Dendritic cell treated with granulocyte-macrophage colony-stimulating factor and Interleukin-4, amounts not matched to agents 40 ng/mL and 50 ng/mL, for 4 days (primary cell): Measurements from ENCODE around the gene CD177.

Source experiments
- H3K27ac Mint-ChIP-seq: one replicate; pipeline ENCODE4 v1.8.0; 2022; ENCODE audit warnings: mild to moderate bottlenecking, mixed read lengths
- H3K27me3 Mint-ChIP-seq: one replicate; pipeline ENCODE4 v1.8.0; 2022; ENCODE audit warnings: mild to moderate bottlenecking, mixed read lengths
- H3K36me3 Mint-ChIP-seq: one replicate; pipeline ENCODE4 v1.8.0; 2022; ENCODE audit warnings: low read depth, mixed read lengths
- H3K4me1 Mint-ChIP-seq: one replicate; pipeline ENCODE4 v1.8.0; 2022; ENCODE audit warnings: low read depth, mixed read lengths
- H3K4me3 Mint-ChIP-seq: one replicate; pipeline ENCODE4 v1.8.0; 2022; ENCODE audit warnings: mild to moderate bottlenecking, moderate library complexity, mixed read lengths
- H3K9me3 Mint-ChIP-seq: one replicate; pipeline ENCODE4 v1.8.0; 2022; ENCODE audit warnings: mixed read lengths
- intact Hi-C: fragments of 100-400 bp; cut with micrococcal nuclease; formaldehyde crosslinking; loops from one replicate; pipeline ENCODE4 v1.15.0; 2022

CD177 gene

GRCh38 chr19:43353606-43354304, at the start of gene CD177:
Gene CD177 (plus strand): TSS chr19:43353686. CDS start chr19:43353715, 29 bp downstream.
- H3K4me1 Mint-ChIP-seq = peaks cover 17% of the 10 kb centered on the region
- no peaks in the 10 kb centered on the region for H3K36me3 Mint-ChIP-seq
- no peaks in the 10 kb centered on the region for H3K9me3 Mint-ChIP-seq
- no peak within 1 kb of the TSS for H3K27ac Mint-ChIP-seq
- intact Hi-C loops = no loop called here
- H3K27me3 Mint-ChIP-seq = peaks cover 18% of the 10 kb centered on the region
- no peak within 1 kb of the TSS for H3K4me3 Mint-ChIP-seq

- H3K27me3 Mint-ChIP-seq = peaks cover 6% of the 10 kb centered on the region
- H3K4me3 Mint-ChIP-seq = no peak overlapping the region
- intact Hi-C loops = no loop called here
- no peaks in the 10 kb centered on the region for H3K9me3 Mint-ChIP-seq
- no peaks in the 10 kb centered on the region for H3K4me1 Mint-ChIP-seq
- H3K27ac Mint-ChIP-seq = no peak overlapping the region
- no peaks in the 10 kb centered on the region for H3K36me3 Mint-ChIP-seq
Measured at GRCh38 chr19:43305642-43306041, 47.8 kb upstream of the CD177 start.

GRCh38 chr19:43306097-43306496, 47.4 kb upstream of the CD177 start:
- Mint-ChIP-seq H3K27me3 (peaks cover 6% of the 10 kb centered on the region), H3K36me3 (no peaks in the 10 kb centered on the region), H3K4me3 (no peak overlapping the region)

GRCh38 chr19:43308244-43308815, 45.2 kb upstream of the CD177 start:
- no peak overlapping the region for H3K27ac Mint-ChIP-seq
- peaks cover 6% of the 10 kb centered on the region for H3K27me3 Mint-ChIP-seq
- H3K4me1 Mint-ChIP-seq = no peaks in the 10 kb centered on the region

More at GRCh38 chr19:43306097-43306496, 47.4 kb upstream of the CD177 start:
- H3K9me3 Mint-ChIP-seq = no peaks in the 10 kb centered on the region
- H3K27ac Mint-ChIP-seq = no peak overlapping the region
- no peaks in the 10 kb centered on the region for H3K4me1 Mint-ChIP-seq
- intact Hi-C loops = no loop called here

GRCh38 chr19:43309466-43309865, 44.0 kb upstream of the CD177 start:
- no peak overlapping the region for H3K4me3 Mint-ChIP-seq
- no peaks in the 10 kb centered on the region for H3K36me3 Mint-ChIP-seq
- no peaks in the 10 kb centered on the region for H3K9me3 Mint-ChIP-seq
- H3K27me3 Mint-ChIP-seq = peaks cover 6% of the 10 kb centered on the region
- H3K4me1 Mint-ChIP-seq = no peaks in the 10 kb centered on the region
- intact Hi-C loops = no loop called here
- no peak overlapping the region for H3K27ac Mint-ChIP-seq

More at GRCh38 chr19:43308244-43308815, 45.2 kb upstream of the CD177 start:
- H3K4me3 Mint-ChIP-seq = no peak overlapping the region
- intact Hi-C loops = no loop called here
- H3K36me3 Mint-ChIP-seq = no peaks in the 10 kb centered on the region
- H3K9me3 Mint-ChIP-seq = no peaks in the 10 kb centered on the region

GRCh38 chr19:43310221-43310620, 43.3 kb upstream of the CD177 start:
- H3K4me1 Mint-ChIP-seq = no peaks in the 10 kb centered on the region
- no peak overlapping the region for H3K4me3 Mint-ChIP-seq
- H3K27ac Mint-ChIP-seq = no peak overlapping the region
- no peaks in the 10 kb centered on the region for H3K9me3 Mint-ChIP-seq
- H3K36me3 Mint-ChIP-seq = no peaks in the 10 kb centered on the region
- intact Hi-C loops = no loop called here
- peaks cover 6% of the 10 kb centered on the region for H3K27me3 Mint-ChIP-seq

GRCh38 chr19:43311256-43311655, 42.2 kb upstream of the CD177 start:
- Mint-ChIP-seq H3K27ac (no peak overlapping the region), H3K27me3 (peaks cover 6% of the 10 kb centered on the region), H3K4me3 (no peak overlapping the region), H3K9me3 (no peaks in the 10 kb centered on the region), H3K36me3 (no peaks in the 10 kb centered on the region), H3K4me1 (no peaks in the 10 kb centered on the region)
- intact Hi-C loops = no loop called here

- Mint-ChIP-seq H3K9me3 (no peaks in the 10 kb centered on the region), H3K4me3 (no peak overlapping the region), H3K4me1 (no peaks in the 10 kb centered on the region), H3K27me3 (peaks cover 6% of the 10 kb centered on the region), H3K36me3 (no peaks in the 10 kb centered on the region), H3K27ac (no peak overlapping the region)
- intact Hi-C loops = no loop called here
Measured at GRCh38 chr19:43311706-43312105, 41.8 kb upstream of the CD177 start.

- no peaks in the 10 kb centered on the region for H3K36me3 Mint-ChIP-seq
- H3K9me3 Mint-ChIP-seq = no peaks in the 10 kb centered on the region
- intact Hi-C loops = no loop called here
- H3K27me3 Mint-ChIP-seq = peaks cover 3% of the 10 kb centered on the region
- no peak overlapping the region for H3K4me3 Mint-ChIP-seq
- H3K27ac Mint-ChIP-seq = no peak overlapping the region
- no peaks in the 10 kb centered on the region for H3K4me1 Mint-ChIP-seq
Measured at GRCh38 chr19:43313711-43314495, 39.6 kb upstream of the CD177 start.

GRCh38 chr19:43315851-43316250, 37.6 kb upstream of the CD177 start:
- Mint-ChIP-seq H3K27me3 (no peaks in the 10 kb centered on the region), H3K27ac (no peak overlapping the region)
- intact Hi-C loops = no loop called here

GRCh38 chr19:43316591-43317319, 36.7 kb upstream of the CD177 start:
- H3K27ac Mint-ChIP-seq = no peak overlapping the region
- H3K27me3 Mint-ChIP-seq = no peaks in the 10 kb centered on the region
- H3K36me3 Mint-ChIP-seq = no peaks in the 10 kb centered on the region
- intact Hi-C loops = no loop called here
- no peaks in the 10 kb centered on the region for H3K9me3 Mint-ChIP-seq
- no peak overlapping the region for H3K4me3 Mint-ChIP-seq
- H3K4me1 Mint-ChIP-seq = no peaks in the 10 kb centered on the region

More at GRCh38 chr19:43315851-43316250, 37.6 kb upstream of the CD177 start:
- Mint-ChIP-seq H3K36me3 (no peaks in the 10 kb centered on the region), H3K9me3 (no peaks in the 10 kb centered on the region), H3K4me1 (no peaks in the 10 kb centered on the region), H3K4me3 (no peak overlapping the region)

GRCh38 chr19:43318203-43318602, 35.3 kb upstream of the CD177 start:
- no peaks in the 10 kb centered on the region for H3K36me3 Mint-ChIP-seq
- H3K27ac Mint-ChIP-seq = no peak overlapping the region
- H3K4me3 Mint-ChIP-seq = no peak overlapping the region
- no peaks in the 10 kb centered on the region for H3K9me3 Mint-ChIP-seq
- intact Hi-C loops = no loop called here
- no peaks in the 10 kb centered on the region for H3K4me1 Mint-ChIP-seq
- no peaks in the 10 kb centered on the region for H3K27me3 Mint-ChIP-seq

GRCh38 chr19:43318796-43319314, 34.6 kb upstream of the CD177 start:
- Mint-ChIP-seq H3K4me3 (no peak overlapping the region), H3K27me3 (no peaks in the 10 kb centered on the region), H3K27ac (no peak overlapping the region), H3K9me3 (no peaks in the 10 kb centered on the region), H3K36me3 (no peaks in the 10 kb centered on the region), H3K4me1 (no peaks in the 10 kb centered on the region)
- intact Hi-C loops = no loop called here
